ENCODE data around the gene OR2B2.

GRCh38 chr6:27940766-27941165 lies 28.6 kb upstream of the OR2B2 start:
- TF ChIP-seq REST (IDR thresholded peaks at IDR 0.05; ENCODE audit: insufficient read depth in 1 of 2, low read depth in 2 of 2, low read length in 2 of 2) (peak in 1 of 2 experiments; percentile 84; a peak in 2 of 4 replicates), POLR2AphosphoS5 (IDR thresholded peaks at IDR 0.05; ENCODE audit: low read depth, low read length) (no peak), TAF1 (IDR thresholded peaks at IDR 0.05; ENCODE audit: borderline replicate concordance, insufficient read depth, low read length) (no peak), FOXP2 (optimal IDR thresholded peaks at IDR 0.05; ENCODE audit: borderline replicate concordance, extremely low read depth, extremely low read length, insufficient read depth) (no peak)

Data from PFSK-1 (cell line).